Erythroblast (primary cell): Measurements from ENCODE around the gene FAM20C.

ENCODE experiments used
- GATA1 ChIP-seq: IDR thresholded peaks from 2 replicates; pipeline ENCODE4 v1.6.1; 2011; ENCODE audit warnings: low read depth, mild to moderate bottlenecking, control low read depth, low read length, moderate library complexity
- POLR2A ChIP-seq: IDR thresholded peaks from 2 replicates; pipeline ENCODE4 v1.6.1; 2011; ENCODE audit warnings: mild to moderate bottlenecking, low read length

GRCh38 chr7:260441-261281 is 68.3 kb downstream of the FAM20C start:
- no peak for TF ChIP-seq POLR2A
- TF ChIP-seq GATA1: no peak
